Measurements from ENCODE around the gene BIK. TPM values are rescaled to one million over a fixed set of nuclear protein-coding genes. Genes with fewer than 3 reads are reported as not detected.
"Not testable (repeated sequence)": the region's sequence is repeated elsewhere in the genome, so short reads cannot be mapped to it uniquely, and the experiment has no call there.

The BIK gene
- total and polyA plus RNA-seq, 10 donors, result 1.1 to 14.2 (median 2.3) TPM

GRCh38 chr22:43101306-43101705 is 9.2 kb upstream of the BIK start:
- DNase-seq, result no peak
- Histone ChIP-seq H3K27me3 (replicated peaks in 1 of 7) (no peaks in the 10 kb centered on the region), H3K9me3 (peaks cover 0 to 11% (median 8%) of the 10 kb centered on the region in 8 donors), H3K4me1 (peaks cover 0 to 26% (median 9%) of the 10 kb centered on the region in 6 donors), H3K36me3 (no peaks in the 10 kb centered on the region), H3K27ac (peak overlapping the region in 5 of 8 donors; percentile 39 to 63 (median 54)), H3K4me3 (no peak overlapping the region)
- TF ChIP-seq POLR2A (IDR thresholded peaks at IDR 0.05) (no peak), CTCF (IDR thresholded peaks at IDR 0.05 in 8 of 11, conservative IDR thresholded peaks at IDR 0.05 in 3 of 11) (no peak), POLR2AphosphoS5 (IDR thresholded peaks at IDR 0.05) (peak in 2 of 3 donors; percentile 40 to 79)
- WGBS, 5 donors, result 53 to 79% (median 73%) methylated on average over 3 to 7 of the region's 7 CpGs
- intact Hi-C loops (cut with DNase I; ENCODE audit: low total_unique reads), result no loop called here

DNA sequence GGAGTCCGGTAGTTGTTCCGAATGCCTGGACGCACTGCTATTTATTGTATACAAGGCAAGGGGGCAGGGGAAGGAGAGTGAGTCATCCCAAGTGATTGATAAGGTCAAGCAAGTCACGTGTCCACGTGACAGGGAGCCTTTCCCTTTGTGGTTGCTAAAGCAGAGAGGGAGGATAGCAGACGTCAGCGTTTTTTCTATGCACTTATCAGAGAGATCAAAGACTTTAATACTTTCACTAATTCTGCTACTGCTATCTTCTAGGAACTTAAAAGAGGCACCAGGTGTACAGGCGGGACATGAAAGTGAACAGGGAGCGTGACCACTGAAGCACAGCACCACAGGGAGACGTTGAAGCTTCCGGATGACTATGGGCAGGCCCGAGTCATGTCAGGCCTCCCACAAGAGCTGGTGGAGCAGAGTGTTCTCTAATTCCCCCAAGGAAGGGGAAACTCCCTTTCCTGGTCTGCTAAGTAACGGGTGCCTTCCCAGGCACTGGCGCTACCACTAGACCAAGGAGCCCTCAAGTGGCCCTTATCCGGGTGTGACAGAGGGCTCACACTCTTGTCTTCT is 6.4 kb upstream of the BIK start:
- H3K27me3 ChIP-seq (replicated peaks in 1 of 7); intact Hi-C loops (cut with DNase I; ENCODE audit: low total_unique reads); H3K9me3 ChIP-seq; H3K4me3 ChIP-seq; DNase-seq; H3K36me3 ChIP-seq: not testable (repeated sequence)
- 43 to 67% (median 61%) methylated on average over 15 of the region's 15 CpGs for WGBS, 5 donors
- H3K4me1 ChIP-seq, result peaks cover 0 to 26% (median 7%) of the 10 kb centered on the region in 6 donors
- peak overlapping the region in 2 of 8 donors; percentile 38 to 44 for H3K27ac ChIP-seq

- intact Hi-C loops (cut with DNase I; ENCODE audit: low total_unique reads); DNase-seq; H3K9me3 ChIP-seq; H3K4me3 ChIP-seq; H3K36me3 ChIP-seq; H3K27ac ChIP-seq: not testable (repeated sequence)
- peaks cover 0 to 15% (median 4%) of the 10 kb centered on the region in 7 donors for H3K27me3 ChIP-seq (replicated peaks in 1 of 7)
- 93 to 97% (median 97%) methylated on average over 3 of the region's 3 CpGs for WGBS, 5 donors
- H3K4me1 ChIP-seq, result peaks cover 0 to 30% (median 9%) of the 10 kb centered on the region in 6 donors
These were observed 5.6 kb upstream of the BIK start for GRCh38 chr22:43104950-43105349.

DNA sequence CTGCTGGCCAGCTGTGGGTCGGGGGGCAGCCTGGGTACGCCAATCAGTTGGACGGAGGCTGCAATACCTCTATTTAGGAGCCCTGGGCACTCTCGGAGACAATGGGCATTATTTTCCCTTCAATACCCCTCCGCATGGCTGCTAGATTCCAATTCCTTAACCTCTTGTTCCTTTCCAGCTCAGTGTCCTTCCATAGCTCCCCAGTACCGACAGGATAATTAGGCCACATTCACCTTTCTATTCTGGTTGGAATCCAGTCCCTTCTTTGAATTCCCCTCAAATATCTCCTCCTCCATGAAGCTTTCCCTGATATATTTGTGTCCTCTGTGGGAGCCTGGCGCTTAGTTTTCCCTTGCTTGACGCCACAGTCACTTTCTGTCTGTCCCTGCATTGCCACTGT is 4.2 kb upstream of the BIK start:
- Histone ChIP-seq H3K4me1 (peaks cover 3 to 32% (median 22%) of the 10 kb centered on the region in 6 donors), H3K27ac (no peak overlapping the region), H3K27me3 (replicated peaks in 1 of 7) (peaks cover 4 to 29% (median 9%) of the 10 kb centered on the region in 7 donors), H3K9me3 (no peaks in the 10 kb centered on the region), H3K36me3 (no peaks in the 10 kb centered on the region), H3K4me3 (no peak overlapping the region)
- intact Hi-C loops (cut with DNase I; ENCODE audit: low total_unique reads), result no loop called here
- TF ChIP-seq CTCF (IDR thresholded peaks at IDR 0.05 in 8 of 11, conservative IDR thresholded peaks at IDR 0.05 in 3 of 11) (no peak), POLR2AphosphoS5 (IDR thresholded peaks at IDR 0.05) (no peak), POLR2A (IDR thresholded peaks at IDR 0.05) (no peak)
- DNase-seq, result no peak
- 90 to 95% (median 93%) methylated on average over 8 of the region's 8 CpGs for WGBS, 5 donors

DNA sequence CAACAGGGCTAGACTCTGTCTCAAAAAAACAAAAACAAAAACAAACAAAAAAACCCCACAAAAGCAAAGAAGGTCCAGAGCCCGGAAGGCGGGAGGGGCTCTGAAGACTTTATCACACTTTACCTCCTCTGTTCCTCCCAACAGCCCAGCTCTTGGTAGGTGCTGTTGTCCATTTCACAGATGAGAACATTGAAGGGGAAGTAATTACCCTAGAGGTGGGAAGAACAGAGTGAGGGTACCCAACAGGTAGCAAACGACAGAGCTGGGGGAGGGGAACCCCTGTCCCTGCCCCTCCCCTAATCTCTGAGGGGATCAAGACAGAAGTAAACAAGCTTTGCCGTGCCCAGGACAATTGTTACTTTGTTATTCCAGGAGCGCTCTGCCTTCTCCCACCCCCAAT is 1.0 kb upstream of the BIK start:
- 63 to 79% (median 66%) methylated on average over 5 of the region's 5 CpGs for WGBS, 5 donors
- Histone ChIP-seq H3K27me3 (replicated peaks in 1 of 7) (peaks cover 4 to 61% (median 38%) of the 10 kb centered on the region in 7 donors), H3K4me1 (peaks cover 6 to 32% (median 23%) of the 10 kb centered on the region in 6 donors), H3K36me3 (no peaks in the 10 kb centered on the region), H3K27ac (no peak overlapping the region), H3K4me3 (no peak overlapping the region), H3K9me3 (no peaks in the 10 kb centered on the region)
- TF ChIP-seq POLR2A (IDR thresholded peaks at IDR 0.05) (no peak), POLR2AphosphoS5 (IDR thresholded peaks at IDR 0.05) (no peak), CTCF (IDR thresholded peaks at IDR 0.05 in 8 of 11, conservative IDR thresholded peaks at IDR 0.05 in 3 of 11) (no peak)
- intact Hi-C loops (cut with DNase I; ENCODE audit: low total_unique reads), result no loop called here
- DNase-seq, result no peak

Data from spleen (tissue), 11 donors.